ENCODE results near the gene CEP250. TPM values are rescaled to one million over a fixed set of nuclear protein-coding genes. Genes with fewer than 3 reads are reported as not detected.

The CEP250 gene
- total and polyA plus RNA-seq, 9 donors, result 11.7 to 44.2 (median 25.8) TPM

GRCh38 chr20:35409542-35409941 is 45.9 kb upstream of the CEP250 start:
- Histone ChIP-seq H3K4me3 (no peak overlapping the region), H3K27ac (no peak overlapping the region), H3K27me3 (no peaks in the 10 kb centered on the region), H3K9me3 (no peaks in the 10 kb centered on the region), H3K4me1 (ENCODE audit: insufficient read depth) (no peaks in the 10 kb centered on the region), H3K36me3 (no peaks in the 10 kb centered on the region)
- no peak for TF ChIP-seq POLR2A (IDR thresholded peaks at IDR 0.05)
- no peak for TF ChIP-seq CTCF (IDR thresholded peaks at IDR 0.05)
- no peak for TF ChIP-seq EP300 (IDR thresholded peaks at IDR 0.05)
- DNase-seq, result no peak
- 64 to 79% (median 75%) methylated on average over 3 of the region's 3 CpGs for WGBS, 3 donors
- intact Hi-C loops (cut with DNase I), result no loop called here

- 72 to 82% (median 76%) methylated on average over 6 of the region's 6 CpGs for WGBS, 3 donors
- Histone ChIP-seq H3K27ac (no peak overlapping the region), H3K27me3 (no peaks in the 10 kb centered on the region), H3K4me3 (no peak overlapping the region), H3K9me3 (no peaks in the 10 kb centered on the region), H3K36me3 (no peaks in the 10 kb centered on the region), H3K4me1 (ENCODE audit: insufficient read depth) (no peaks in the 10 kb centered on the region)
- DNase-seq, result no peak
- TF ChIP-seq POLR2A (IDR thresholded peaks at IDR 0.05) (no peak), CTCF (IDR thresholded peaks at IDR 0.05) (no peak), EP300 (IDR thresholded peaks at IDR 0.05) (no peak)
- intact Hi-C loops (cut with DNase I), result no loop called here
These were observed 44.8 kb upstream of the CEP250 start for GRCh38 chr20:35410613-35411012.

- no peaks in the 10 kb centered on the region for H3K27me3 ChIP-seq
- no peak for TF ChIP-seq EP300 (IDR thresholded peaks at IDR 0.05)
- TF ChIP-seq POLR2A (IDR thresholded peaks at IDR 0.05), result no peak
- TF ChIP-seq CTCF (IDR thresholded peaks at IDR 0.05), result no peak
- 57 to 60% (median 60%) methylated on average over 2 of the region's 2 CpGs for WGBS, 3 donors
- H3K4me1 ChIP-seq (ENCODE audit: insufficient read depth), result no peaks in the 10 kb centered on the region
- H3K9me3 ChIP-seq, result no peaks in the 10 kb centered on the region
- H3K36me3 ChIP-seq, result no peaks in the 10 kb centered on the region
- intact Hi-C loops (cut with DNase I), result no loop called here
- H3K27ac ChIP-seq, result no peak overlapping the region
- H3K4me3 ChIP-seq, result no peak overlapping the region
- DNase-seq, result no peak
These were observed 34.1 kb upstream of the CEP250 start for GRCh38 chr20:35421322-35421721.

- intact Hi-C loops (cut with DNase I), result loop anchor here in 1 of 4 donors (10.0 kb wide), 1 partner anchor 597 kb away; no protein-coding TSS in a partner anchor
- DNase-seq, result no peak
- no peaks in the 10 kb centered on the region for H3K27me3 ChIP-seq
- TF ChIP-seq POLR2A (IDR thresholded peaks at IDR 0.05) (no peak), CTCF (IDR thresholded peaks at IDR 0.05) (no peak), EP300 (IDR thresholded peaks at IDR 0.05) (no peak)
- no peak overlapping the region for H3K4me3 ChIP-seq
- WGBS, 3 donors, result 53 to 62% (median 60%) methylated on average over 6 of the region's 6 CpGs
- H3K4me1 ChIP-seq (ENCODE audit: insufficient read depth), result peaks cover 3% of the 10 kb centered on the region
- no peaks in the 10 kb centered on the region for H3K9me3 ChIP-seq
- H3K27ac ChIP-seq, result no peak overlapping the region
- no peaks in the 10 kb centered on the region for H3K36me3 ChIP-seq
These were observed 23.6 kb upstream of the CEP250 start for GRCh38 chr20:35431621-35432429.
